ENCODE measurements around the gene LGALS4. TPM values are rescaled to one million over a fixed set of nuclear protein-coding genes. Genes with fewer than 3 reads are reported as not detected.

Gene LGALS4
- total RNA-seq, 1 donor from 2014 or later: 2.7 TPM

DNA sequence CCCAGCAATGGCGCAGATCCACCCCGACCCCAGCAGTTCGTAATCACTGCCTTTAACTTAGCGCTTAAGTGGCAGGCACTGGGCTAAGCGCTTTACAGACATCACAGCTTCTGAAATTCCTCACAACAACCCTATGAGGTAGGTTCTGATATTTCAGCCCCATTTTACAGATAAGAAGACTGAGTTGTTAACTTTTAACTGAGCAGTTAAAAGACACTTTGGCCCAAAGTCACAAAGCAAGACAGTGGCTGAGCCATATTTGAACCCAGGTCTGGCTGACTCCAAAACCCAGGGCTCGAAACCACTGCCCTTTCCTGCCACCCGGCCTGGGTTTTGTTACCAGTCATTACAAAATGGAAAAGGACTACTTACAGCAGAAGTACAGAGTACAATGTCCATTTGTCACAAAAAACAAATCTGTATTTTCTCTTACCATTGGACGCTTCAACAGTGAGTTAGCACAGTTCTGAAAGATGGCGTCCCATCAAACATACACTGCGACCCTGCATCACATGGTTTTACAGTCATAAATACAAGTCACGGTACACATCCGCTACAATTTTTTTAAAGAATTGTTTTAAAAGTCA is 28.5 kb upstream of the LGALS4 start:
- Mint-ChIP-seq H3K9me3 (ENCODE audit: low read depth) (no peaks in the 10 kb centered on the region), H3K4me3 (ENCODE audit: low read depth) (no peak overlapping the region), H3K36me3 (ENCODE audit: insufficient read depth) (peaks cover 52% of the 10 kb centered on the region), H3K27ac (peak overlapping the region; percentile 33), H3K4me1 (ENCODE audit: low read depth) (peaks cover 15% of the 10 kb centered on the region), H3K27me3 (no peaks in the 10 kb centered on the region)
- no peak for DNase-seq (ENCODE audit: low spot score, unreplicated experiment)
- TF ChIP-seq, protein P1, sequence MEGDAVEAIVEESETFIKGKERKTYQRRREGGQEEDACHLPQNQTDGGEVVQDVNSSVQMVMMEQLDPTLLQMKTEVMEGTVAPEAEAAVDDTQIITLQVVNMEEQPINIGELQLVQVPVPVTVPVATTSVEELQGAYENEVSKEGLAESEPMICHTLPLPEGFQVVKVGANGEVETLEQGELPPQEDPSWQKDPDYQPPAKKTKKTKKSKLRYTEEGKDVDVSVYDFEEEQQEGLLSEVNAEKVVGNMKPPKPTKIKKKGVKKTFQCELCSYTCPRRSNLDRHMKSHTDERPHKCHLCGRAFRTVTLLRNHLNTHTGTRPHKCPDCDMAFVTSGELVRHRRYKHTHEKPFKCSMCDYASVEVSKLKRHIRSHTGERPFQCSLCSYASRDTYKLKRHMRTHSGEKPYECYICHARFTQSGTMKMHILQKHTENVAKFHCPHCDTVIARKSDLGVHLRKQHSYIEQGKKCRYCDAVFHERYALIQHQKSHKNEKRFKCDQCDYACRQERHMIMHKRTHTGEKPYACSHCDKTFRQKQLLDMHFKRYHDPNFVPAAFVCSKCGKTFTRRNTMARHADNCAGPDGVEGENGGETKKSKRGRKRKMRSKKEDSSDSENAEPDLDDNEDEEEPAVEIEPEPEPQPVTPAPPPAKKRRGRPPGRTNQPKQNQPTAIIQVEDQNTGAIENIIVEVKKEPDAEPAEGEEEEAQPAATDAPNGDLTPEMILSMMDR (IDR thresholded peaks at IDR 0.05; ENCODE audit: unreplicated experiment): no peak

DNA sequence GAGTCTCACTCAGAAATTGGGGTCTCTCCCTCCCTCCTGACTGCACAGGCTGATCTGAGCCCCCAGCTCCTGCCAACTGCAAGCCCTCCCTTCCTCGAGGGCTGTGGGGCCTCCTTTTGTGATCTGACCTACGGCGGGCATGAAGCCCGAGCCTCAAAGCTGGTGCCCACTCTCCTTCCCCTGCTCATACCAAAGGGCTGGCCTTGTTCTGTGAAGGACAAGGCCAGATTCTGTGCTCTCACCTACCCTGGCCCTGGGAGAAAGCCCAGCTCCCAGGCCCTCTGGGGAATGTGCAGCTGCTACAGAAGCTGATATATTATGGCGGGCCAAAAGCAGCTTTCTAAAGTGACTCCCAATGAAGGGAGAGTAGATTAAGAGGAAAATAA is 27.8 kb upstream of the LGALS4 start:
- H3K27ac Mint-ChIP-seq: peak overlapping the region; percentile 33
- H3K4me3 Mint-ChIP-seq (ENCODE audit: low read depth): no peak overlapping the region
- H3K4me1 Mint-ChIP-seq (ENCODE audit: low read depth): peaks cover 15% of the 10 kb centered on the region
- no peaks in the 10 kb centered on the region for H3K27me3 Mint-ChIP-seq
- no peaks in the 10 kb centered on the region for H3K9me3 Mint-ChIP-seq (ENCODE audit: low read depth)
- DNase-seq (ENCODE audit: low spot score, unreplicated experiment): no peak
- TF ChIP-seq, protein P1 (IDR thresholded peaks at IDR 0.05; ENCODE audit: unreplicated experiment): no peak
- H3K36me3 Mint-ChIP-seq (ENCODE audit: insufficient read depth): peaks cover 50% of the 10 kb centered on the region

DNA sequence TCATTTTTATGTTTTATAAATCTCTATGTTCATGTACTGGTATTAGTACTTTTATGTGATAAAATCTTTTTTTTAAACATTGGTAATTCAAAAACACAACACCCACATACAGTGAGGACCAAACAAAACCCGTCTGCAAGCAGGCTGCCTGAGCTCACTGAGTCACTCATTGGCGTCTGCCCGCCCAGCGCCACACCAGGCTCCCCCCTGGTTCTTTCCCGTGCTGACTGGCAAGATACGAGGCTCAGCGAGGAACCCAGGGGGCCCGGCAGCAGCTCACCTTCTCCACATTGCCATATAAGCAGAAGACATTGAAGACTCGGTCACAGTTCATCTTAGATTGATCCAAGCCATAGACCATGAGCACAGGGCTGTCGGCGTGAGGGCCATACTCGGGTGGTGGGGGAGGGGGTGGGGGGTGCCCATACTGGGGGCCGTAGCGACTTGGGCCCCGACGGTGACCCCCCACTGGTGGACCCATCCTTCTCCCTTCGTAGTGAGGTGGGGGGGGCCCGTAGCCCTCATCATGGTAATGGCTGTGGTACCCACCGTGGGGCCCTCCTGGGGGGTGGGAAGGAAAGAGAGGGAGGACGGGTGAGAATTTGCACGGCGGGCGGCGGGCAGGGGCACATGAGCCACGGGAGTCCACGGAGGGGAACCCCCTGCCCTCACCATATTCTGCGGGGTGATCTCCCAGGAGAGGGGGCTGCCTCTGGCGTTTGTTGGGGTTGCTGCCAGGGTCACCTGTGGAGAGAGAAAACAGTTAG is 27.3 kb upstream of the LGALS4 start:
- H3K36me3 Mint-ChIP-seq (ENCODE audit: insufficient read depth): peaks cover 46% of the 10 kb centered on the region
- H3K27ac Mint-ChIP-seq: no peak overlapping the region
- TF ChIP-seq, protein P1 (IDR thresholded peaks at IDR 0.05; ENCODE audit: unreplicated experiment): no peak
- H3K27me3 Mint-ChIP-seq: no peaks in the 10 kb centered on the region
- H3K4me1 Mint-ChIP-seq (ENCODE audit: low read depth): peaks cover 15% of the 10 kb centered on the region
- H3K4me3 Mint-ChIP-seq (ENCODE audit: low read depth): no peak overlapping the region
- H3K9me3 Mint-ChIP-seq (ENCODE audit: low read depth): no peaks in the 10 kb centered on the region
- no peak for DNase-seq (ENCODE audit: low spot score, unreplicated experiment)

DNA sequence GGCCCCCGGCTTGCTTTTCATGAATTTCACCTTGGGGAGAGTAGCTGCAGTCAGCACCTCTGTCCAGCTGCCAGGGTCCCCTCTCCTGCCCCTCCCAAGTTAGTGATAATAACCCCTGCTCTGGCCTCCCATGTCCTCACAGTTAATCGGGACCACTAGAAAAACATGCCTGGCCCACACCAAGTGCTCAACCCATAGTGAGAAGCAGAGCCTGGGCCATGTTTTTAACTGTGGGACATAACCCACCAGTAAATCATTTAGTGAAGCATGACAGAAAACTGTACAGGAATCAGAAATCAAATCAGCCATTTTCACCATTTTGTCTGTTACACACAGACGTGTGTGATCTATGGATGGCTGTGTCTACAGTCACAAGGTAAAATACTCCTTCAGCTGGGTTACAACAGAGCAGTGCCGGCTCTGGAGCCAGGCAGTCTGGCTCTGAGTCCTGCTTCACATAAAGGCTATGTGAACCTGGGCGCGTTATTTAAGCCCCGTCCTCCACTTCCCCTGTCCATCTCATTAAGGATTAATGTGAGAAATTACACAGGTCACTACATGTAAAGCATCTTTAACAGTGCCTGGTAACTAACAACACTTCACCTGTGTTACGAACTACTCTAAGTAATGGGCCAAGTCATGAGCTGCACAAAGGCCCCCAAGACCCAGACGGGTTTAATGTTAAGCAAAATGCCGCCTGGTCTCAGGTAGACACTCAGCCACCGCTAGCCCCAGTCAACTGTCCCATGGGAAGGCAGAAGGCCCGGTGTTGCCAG is 26.4 kb upstream of the LGALS4 start:
- Mint-ChIP-seq H3K9me3 (ENCODE audit: low read depth) (no peaks in the 10 kb centered on the region), H3K27ac (peak overlapping the region; percentile 88), H3K36me3 (ENCODE audit: insufficient read depth) (peaks cover 45% of the 10 kb centered on the region), H3K27me3 (no peaks in the 10 kb centered on the region), H3K4me3 (ENCODE audit: low read depth) (no peak overlapping the region), H3K4me1 (ENCODE audit: low read depth) (peaks cover 15% of the 10 kb centered on the region)
- TF ChIP-seq, protein P1 (IDR thresholded peaks at IDR 0.05; ENCODE audit: unreplicated experiment): no peak
- DNase-seq (ENCODE audit: low spot score, unreplicated experiment): no peak

DNA sequence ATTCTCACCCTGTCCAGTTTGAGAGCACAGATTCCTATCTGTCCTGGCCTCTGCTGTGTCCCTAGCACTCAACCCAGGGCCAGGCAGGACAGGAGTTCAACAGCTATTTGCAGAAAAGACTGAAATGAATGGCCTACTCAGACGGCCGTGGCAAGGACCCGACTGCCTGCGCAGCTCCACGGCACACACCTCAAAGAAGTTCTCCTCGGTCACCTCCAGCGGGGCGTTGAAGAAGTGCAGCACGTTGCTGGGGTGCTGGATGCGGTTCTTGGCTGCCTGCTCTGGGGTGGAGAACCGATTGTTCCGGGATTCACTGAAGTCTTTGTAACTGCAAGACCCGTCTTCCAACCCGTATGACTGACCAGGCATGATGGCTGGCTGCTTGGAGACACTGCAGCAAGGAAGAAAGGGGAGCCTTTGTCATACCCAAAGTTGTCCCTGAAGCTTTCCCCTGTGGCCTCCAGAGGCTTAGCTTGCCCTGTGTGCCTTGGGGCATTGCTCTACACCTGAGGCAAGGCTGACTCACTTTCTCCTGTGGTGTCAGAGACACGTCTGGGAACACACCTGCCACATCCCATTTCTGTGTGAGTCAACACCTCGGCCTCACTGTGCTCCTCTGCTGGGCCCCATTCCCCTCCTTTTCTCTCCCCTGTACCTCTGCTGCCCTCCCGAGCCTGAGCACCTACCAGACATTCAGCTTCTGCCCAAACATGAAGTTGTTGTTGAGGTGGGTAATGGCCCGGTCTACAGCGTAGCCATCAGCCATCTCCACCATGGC is 25.7 kb upstream of the LGALS4 start:
- H3K4me3 Mint-ChIP-seq (ENCODE audit: low read depth): no peak overlapping the region
- H3K27ac Mint-ChIP-seq: peak overlapping the region; percentile 88
- no peak for DNase-seq (ENCODE audit: low spot score, unreplicated experiment)
- no peaks in the 10 kb centered on the region for H3K27me3 Mint-ChIP-seq
- peaks cover 15% of the 10 kb centered on the region for H3K4me1 Mint-ChIP-seq (ENCODE audit: low read depth)
- no peaks in the 10 kb centered on the region for H3K9me3 Mint-ChIP-seq (ENCODE audit: low read depth)
- TF ChIP-seq, protein P1 (IDR thresholded peaks at IDR 0.05; ENCODE audit: unreplicated experiment): no peak
- peaks cover 41% of the 10 kb centered on the region for H3K36me3 Mint-ChIP-seq (ENCODE audit: insufficient read depth)

Data from progenitor cell of endocrine pancreas (in vitro differentiated cells).